Measurements from ENCODE around the gene RINL. TPM values are rescaled to one million over a fixed set of nuclear protein-coding genes. Genes with fewer than 3 reads are reported as not detected.
"Not testable (repeated sequence)": the region's sequence is repeated elsewhere in the genome, so short reads cannot be mapped to it uniquely, and the experiment has no call there.

Gene RINL
- total RNA-seq, 1 donor, result 1.3 TPM

DNA sequence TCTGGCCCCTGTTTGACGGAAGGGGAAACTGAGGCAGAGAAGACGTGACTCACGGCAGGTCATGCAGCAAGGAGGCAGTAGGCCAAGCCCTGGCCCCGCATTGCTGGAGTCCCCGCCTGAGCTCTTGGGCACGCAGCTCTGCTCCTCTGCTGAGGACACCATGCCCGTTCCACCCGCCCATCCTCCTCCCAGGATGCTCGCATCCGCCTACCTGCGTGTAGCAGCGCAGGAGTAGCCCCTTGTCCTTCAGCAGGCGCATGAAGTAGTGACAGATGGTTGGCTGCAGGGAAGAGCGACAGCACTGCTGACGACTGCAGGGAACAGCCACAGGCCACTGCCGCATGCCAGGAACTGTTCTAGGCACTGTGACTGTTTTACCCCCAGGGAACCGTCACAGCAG is 10.8 kb upstream of the RINL start:
- no peak overlapping the region for H3K4me3 ChIP-seq (ENCODE audit: low read depth, low read length)
- DNase-seq (ENCODE audit: low read depth), result no peak
- TF ChIP-seq, protein P1, sequence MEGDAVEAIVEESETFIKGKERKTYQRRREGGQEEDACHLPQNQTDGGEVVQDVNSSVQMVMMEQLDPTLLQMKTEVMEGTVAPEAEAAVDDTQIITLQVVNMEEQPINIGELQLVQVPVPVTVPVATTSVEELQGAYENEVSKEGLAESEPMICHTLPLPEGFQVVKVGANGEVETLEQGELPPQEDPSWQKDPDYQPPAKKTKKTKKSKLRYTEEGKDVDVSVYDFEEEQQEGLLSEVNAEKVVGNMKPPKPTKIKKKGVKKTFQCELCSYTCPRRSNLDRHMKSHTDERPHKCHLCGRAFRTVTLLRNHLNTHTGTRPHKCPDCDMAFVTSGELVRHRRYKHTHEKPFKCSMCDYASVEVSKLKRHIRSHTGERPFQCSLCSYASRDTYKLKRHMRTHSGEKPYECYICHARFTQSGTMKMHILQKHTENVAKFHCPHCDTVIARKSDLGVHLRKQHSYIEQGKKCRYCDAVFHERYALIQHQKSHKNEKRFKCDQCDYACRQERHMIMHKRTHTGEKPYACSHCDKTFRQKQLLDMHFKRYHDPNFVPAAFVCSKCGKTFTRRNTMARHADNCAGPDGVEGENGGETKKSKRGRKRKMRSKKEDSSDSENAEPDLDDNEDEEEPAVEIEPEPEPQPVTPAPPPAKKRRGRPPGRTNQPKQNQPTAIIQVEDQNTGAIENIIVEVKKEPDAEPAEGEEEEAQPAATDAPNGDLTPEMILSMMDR (IDR thresholded peaks at IDR 0.05; ENCODE audit: insufficient read depth, low read depth, low read length), result no peak

DNA sequence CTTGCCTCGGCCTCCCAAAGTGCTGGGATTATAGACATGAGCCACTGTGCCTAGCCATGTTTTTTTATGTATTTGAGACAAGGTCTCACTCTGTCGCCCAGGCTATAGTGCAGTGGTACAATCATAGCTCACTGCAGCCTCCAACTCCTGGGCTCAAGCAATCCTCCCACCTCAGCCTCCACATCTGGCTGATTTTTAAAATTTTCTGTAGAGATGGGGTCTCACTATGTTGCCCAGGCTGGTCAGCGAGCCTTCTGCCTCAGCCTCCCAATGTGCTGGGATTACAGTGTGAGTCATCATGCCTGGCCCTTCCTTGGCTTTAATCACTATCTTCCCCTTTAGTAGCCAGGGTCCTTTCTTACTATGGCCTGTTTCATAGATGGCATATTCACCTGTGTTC is 6.6 kb upstream of the RINL start:
- not testable (repeated sequence) for DNase-seq (ENCODE audit: low read depth); H3K4me3 ChIP-seq (ENCODE audit: low read depth, low read length)

DNA sequence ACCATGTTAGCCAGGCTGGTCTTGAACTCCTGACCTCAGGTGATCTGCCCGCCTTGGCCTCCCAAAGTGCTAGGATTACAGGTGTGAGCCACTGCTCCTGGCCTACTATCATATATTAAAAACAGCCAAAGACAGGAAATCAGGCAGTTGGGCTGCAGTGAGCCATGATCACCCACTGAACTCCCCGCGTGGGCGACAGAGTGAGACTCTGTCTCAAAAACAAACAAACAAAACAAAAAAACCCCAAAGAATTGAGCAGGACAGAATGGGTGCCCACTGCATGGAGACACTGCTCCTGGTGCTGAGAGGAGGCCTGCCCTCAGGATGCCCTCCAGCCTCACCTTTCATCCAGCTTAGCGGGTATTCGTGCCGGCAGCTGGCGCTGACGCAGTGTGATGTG is 5.2 kb upstream of the RINL start:
- TF ChIP-seq, protein P1 (IDR thresholded peaks at IDR 0.05; ENCODE audit: insufficient read depth, low read depth, low read length), result no peak
- DNase-seq (ENCODE audit: low read depth), result no peak
- no peak overlapping the region for H3K4me3 ChIP-seq (ENCODE audit: low read depth, low read length)

DNA sequence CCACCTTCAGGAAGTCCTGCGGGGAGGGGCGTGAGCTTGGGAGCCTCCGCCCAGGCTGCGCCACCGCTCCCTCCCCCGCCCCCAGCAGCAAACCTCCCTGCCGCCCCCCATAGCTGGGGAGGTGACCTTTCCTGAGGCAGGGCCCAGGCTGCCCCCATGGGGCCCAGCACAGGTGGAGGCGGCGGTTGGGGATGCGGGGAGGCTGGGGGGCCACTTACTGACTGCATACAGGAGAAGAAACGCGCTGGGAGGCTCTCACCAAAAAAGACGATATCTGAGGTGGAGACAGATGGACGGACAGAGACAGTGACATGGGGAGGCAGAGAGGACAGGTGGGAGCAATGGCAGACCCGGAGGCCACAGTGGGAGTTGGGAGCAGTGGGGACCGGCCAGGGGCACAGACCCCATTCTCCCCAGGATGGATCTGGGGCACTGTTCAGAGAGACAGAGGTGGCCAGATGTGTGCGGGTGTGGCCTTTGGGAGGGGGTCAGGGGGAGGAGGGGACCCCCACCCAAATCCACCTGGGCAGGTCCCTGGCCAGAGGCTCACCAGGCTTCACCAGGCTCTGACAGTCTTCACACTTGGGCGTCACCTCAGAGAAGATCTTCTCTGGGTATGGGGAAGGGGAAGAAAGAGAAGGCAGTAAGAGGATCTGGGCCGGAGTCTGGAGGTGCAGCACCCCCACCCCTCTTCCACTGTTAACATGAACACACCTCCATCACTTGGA is 3.0 kb upstream of the RINL start:
- DNase-seq (ENCODE audit: low read depth), result no peak
- H3K4me3 ChIP-seq (ENCODE audit: low read depth, low read length), result no peak overlapping the region
- TF ChIP-seq, protein P1 (IDR thresholded peaks at IDR 0.05; ENCODE audit: insufficient read depth, low read depth, low read length), result no peak

DNA sequence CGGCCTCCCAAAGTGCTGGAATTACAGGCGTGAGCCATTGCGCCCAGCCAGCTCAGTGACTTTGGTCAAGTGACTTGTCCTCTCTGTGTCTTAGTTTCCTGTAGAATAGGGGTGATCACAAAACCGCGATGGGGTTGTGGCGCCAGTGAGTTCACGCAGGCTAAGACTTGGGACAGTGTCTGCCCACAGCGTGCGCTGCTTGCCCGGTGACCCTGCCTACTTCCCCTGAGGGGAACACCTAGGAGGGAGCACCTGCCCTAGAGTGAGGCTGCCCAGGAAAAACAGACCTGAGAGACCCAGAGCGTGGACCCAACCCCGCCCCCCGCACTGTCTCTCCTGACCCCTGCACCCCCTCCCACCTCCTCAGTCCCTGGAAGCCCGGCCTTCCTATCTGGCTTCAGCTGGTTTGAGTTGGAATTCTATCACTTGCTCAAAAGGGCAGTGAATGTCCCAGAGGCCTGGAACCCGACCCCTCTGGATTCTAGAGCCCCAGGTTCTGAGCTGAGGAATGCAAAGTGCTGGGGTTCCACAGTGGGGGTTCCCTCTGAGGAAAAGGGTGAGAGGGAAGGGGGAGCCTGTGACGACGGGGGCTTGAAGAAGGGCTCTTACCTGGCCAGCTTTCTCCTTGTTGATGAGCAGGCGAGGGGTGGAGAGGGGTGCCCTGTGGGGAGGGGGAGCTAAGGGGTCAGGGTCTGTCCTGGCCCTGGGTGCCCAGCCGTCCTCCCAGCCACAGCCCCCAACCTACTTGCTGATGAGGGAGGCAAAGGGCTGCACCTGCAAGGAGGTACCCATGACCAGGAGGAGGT is 2.2 kb upstream of the RINL start:
- TF ChIP-seq, protein P1 (IDR thresholded peaks at IDR 0.05; ENCODE audit: insufficient read depth, low read depth, low read length), result no peak
- no peak for DNase-seq (ENCODE audit: low read depth)
- no peak overlapping the region for H3K4me3 ChIP-seq (ENCODE audit: low read depth, low read length)

DNA sequence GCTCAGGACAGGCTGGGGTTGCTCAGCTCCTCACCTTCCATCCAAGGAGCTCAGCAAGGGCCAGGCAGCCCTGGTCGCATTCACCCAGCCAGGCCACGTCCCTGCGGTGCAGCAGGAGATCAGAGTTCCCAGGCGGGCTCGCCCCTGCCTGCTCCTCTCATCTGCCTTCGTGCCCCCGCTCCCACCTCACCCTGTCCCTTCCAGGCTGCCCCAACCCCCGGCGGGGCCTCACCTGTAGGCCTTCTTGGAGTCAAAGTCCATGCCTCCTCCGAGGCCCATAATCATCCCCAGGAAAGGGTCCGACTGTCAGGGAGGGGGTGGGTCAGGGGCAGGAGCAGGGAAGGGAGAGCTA is 1.3 kb upstream of the RINL start:
- TF ChIP-seq, protein P1 (IDR thresholded peaks at IDR 0.05; ENCODE audit: insufficient read depth, low read depth, low read length), result no peak

DNA sequence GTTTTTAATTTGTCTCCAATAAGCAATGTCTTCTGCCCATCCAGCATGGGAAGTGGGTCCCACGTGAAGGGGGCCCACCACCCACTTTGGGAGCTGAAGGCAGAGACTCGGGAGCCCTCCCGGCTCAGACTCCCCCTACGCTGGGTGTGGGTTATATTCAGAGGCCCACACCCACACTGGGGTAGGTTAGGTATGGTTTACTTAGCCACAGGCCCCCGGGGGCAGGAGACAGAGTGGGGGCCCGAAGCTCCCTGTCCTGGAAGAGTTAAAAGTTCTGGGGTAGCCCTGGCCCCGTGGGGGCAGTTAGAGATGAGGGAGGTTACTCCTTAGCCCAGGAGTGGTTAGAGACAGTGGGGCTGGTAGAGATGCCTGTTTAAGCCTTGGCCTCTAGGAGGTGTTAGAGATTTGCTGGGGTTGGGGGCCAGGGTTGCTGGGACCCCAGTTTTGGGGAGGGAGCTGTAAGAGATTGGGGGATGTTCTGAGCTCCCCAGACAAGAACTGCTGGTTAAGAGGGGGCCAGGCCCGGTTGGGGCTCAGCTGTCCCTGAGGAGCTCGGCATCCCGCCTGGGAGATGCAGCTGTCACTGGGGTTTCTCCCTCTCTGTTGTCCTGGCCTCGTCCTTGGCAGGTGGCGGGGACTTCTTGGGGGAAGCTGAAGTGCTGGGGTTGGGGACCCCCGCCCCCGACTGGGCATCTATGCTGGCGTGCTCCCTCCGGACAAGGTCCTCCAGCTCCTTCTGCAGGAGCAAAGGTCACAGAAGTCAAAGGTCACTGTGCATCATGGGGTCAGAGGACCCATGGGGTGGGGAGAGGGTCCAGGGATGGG is 712 bp upstream of the RINL start:
- no peak for DNase-seq (ENCODE audit: low read depth)

More for the DNA sequence above, 1.3 kb upstream of the RINL start:
- no peak overlapping the region for H3K4me3 ChIP-seq (ENCODE audit: low read depth, low read length)
- no peak for DNase-seq (ENCODE audit: low read depth)

More for the DNA sequence above, 712 bp upstream of the RINL start:
- TF ChIP-seq, protein P1 (IDR thresholded peaks at IDR 0.05; ENCODE audit: insufficient read depth, low read depth, low read length), result no peak
- H3K4me3 ChIP-seq (ENCODE audit: low read depth, low read length), result no peak overlapping the region

Measured in fibroblast of villous mesenchyme (primary cell).